Astrocyte of the hippocampus (primary cell): ENCODE data around the gene ERVW-1.

Source experiments
- DNase-seq: peaks from one replicate; pipeline ENCODE4 v3.0.0; 2011; ENCODE audit warnings: low read depth, low spot score

Gene ERVW-1

DNA sequence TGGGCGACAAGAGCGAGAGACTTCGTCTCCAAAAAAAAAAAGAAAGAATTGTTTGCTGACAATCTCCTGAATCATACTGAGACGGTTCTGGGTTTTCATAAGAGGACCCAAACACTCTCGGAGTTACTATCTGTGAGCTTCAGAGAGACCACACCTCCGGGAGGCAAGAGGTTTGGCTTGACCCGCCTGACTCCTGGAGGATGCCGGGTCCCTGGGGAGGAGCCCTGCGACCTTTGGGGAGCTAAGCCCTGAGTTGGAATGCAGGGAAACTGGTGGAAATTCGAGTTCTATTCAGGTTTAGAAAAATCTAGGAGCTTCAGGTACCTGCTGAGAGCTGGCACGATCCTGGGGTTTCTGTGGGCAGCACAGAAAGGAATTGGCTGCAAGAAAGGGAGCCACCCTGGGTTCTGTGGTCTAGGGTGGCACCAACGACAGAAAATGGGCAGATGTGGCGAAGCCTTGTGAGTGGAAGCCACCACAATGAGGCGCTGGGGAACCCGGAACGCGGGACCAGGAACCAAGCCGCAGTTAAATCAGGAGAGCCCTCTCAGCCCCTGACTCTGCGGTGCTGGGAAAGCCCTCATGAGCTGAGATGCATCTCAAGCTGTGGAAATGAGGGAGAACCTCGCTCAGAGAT lies 52.3 kb downstream of the ERVW-1 start:
- no peak for DNase-seq

DNA sequence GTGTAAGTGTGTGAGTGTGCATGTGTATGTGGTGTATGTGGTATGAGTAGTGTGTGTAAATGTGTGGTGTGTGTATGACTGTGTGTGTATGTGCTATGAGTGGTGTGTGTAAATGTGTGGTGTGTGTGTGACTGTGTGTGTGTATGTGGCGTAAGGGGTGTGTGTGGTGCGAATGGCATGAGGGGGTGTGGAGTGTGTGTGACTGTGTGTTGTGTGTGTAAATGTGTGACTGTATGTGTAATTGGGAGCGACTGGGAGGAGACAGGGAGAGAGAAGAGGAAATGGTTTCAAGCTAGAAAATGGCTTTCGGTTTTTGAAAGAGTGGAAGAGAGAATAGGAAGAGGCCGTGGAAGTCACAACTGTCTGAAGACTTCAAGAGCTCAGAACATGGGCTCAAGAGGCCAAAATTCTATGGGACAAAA lies 54.0 kb downstream of the ERVW-1 start:
- no peak for DNase-seq

GRCh38 chr7:92422926-92423325 lies 54.8 kb downstream of the ERVW-1 start:
- no peak for DNase-seq

GRCh38 chr7:92421676-92422435 lies 55.9 kb downstream of the ERVW-1 start:
- no peak for DNase-seq
